Retina (tissue), 1 donor: Measurements from ENCODE around the gene AHCYL1.

Source experiments
- DNase-seq: peaks from one replicate; pipeline ENCODE4 v3.0.0-alpha.2; 2016

Gene AHCYL1

GRCh38 chr1:109977225-109977624 lies 7.3 kb upstream of the AHCYL1 start:
- no peak for DNase-seq

- no peak for DNase-seq
Measured at GRCh38 chr1:109977657-109978378, 6.7 kb upstream of the AHCYL1 start.

GRCh38 chr1:109978761-109979488 lies 5.6 kb upstream of the AHCYL1 start:
- DNase-seq = no peak

- no peak for DNase-seq
Measured at GRCh38 chr1:109979489-109980091, 5.0 kb upstream of the AHCYL1 start.

GRCh38 chr1:109980324-109981003 lies 4.1 kb upstream of the AHCYL1 start:
- DNase-seq = no peak

- DNase-seq = no peak
Measured at GRCh38 chr1:109981004-109981335, 3.6 kb upstream of the AHCYL1 start.

GRCh38 chr1:109983380-109984189 lies 980 bp upstream of the AHCYL1 start:
- DNase-seq = no peak

GRCh38 chr1:109984190-109984455 lies 442 bp upstream of the AHCYL1 start:
- DNase-seq = no peak

GRCh38 chr1:109985247-109986053 lies 885 bp downstream of the AHCYL1 start:
- DNase-seq = no peak

- no peak for DNase-seq
Measured at GRCh38 chr1:109986054-109986444, 1.5 kb downstream of the AHCYL1 start.

- DNase-seq = no peak
Measured at GRCh38 chr1:109988349-109988914, 3.9 kb downstream of the AHCYL1 start.

- no peak for DNase-seq
Measured at GRCh38 chr1:109989506-109990301, 5.1 kb downstream of the AHCYL1 start.

- DNase-seq = no peak
Measured at GRCh38 chr1:109990302-109990653, 5.7 kb downstream of the AHCYL1 start.

GRCh38 chr1:109991400-109991925 lies 6.9 kb downstream of the AHCYL1 start:
- DNase-seq = no peak

GRCh38 chr1:109993885-109994284 lies 9.3 kb downstream of the AHCYL1 start:
- DNase-seq = no peak

- no peak for DNase-seq
Measured at GRCh38 chr1:109994654-109995053, 10.1 kb downstream of the AHCYL1 start.

- DNase-seq = no peak
Measured at GRCh38 chr1:109995536-109995935, 11.0 kb downstream of the AHCYL1 start.

GRCh38 chr1:109996476-109996875 lies 11.9 kb downstream of the AHCYL1 start:
- DNase-seq = no peak

- DNase-seq = no peak
Measured at GRCh38 chr1:109997204-109997866, 12.8 kb downstream of the AHCYL1 start.

GRCh38 chr1:109997867-109998229 lies 13.3 kb downstream of the AHCYL1 start:
- DNase-seq = no peak
